Measurements from ENCODE around the gene CELF6. TPM values are rescaled to one million over a fixed set of nuclear protein-coding genes. Genes with fewer than 3 reads are reported as not detected.

CELF6 gene
- total and polyA plus RNA-seq, 2 donors (not counting 1 experiment from before 2014, with no cell fraction given) = 0.08 to 0.17 TPM

DNA sequence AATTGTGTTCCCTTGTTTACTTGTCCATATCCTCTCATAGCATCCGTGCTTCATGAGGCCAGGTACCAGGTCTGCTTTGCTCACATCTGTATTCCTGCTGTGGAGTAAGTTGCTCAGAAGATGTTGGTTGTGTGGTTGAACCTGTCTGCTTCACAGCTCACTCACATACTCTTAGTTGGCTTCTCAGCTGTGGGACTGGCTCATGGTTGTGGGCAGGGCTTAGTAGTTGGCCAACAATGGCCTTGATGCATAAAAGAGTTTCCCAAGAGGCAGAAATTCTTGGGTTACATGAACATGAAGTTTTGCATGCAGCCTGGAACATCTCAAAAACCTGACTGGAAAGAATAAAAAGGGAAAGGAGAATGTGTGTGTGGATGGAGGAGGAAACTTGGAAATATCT lies 17.0 kb downstream of the CELF6 start:
- no peak overlapping the region for H3K9ac ChIP-seq (ENCODE audit: insufficient read depth, low read length)
- DNase-seq (ENCODE audit: low read depth in 2 of 2) = no peak
- H2AFZ ChIP-seq (ENCODE audit: low read length) = no peak overlapping the region
- H4K20me1 ChIP-seq (ENCODE audit: control insufficient read depth, extremely low read depth, insufficient read depth, low read length) = no peaks in the 10 kb centered on the region
- no peak overlapping the region for H3K4me3 ChIP-seq (replicated peaks in 1 of 4; ENCODE audit: control extremely low read depth in 1 of 4, insufficient read depth in 1 of 4, low read depth in 3 of 4, low read length in 4 of 4)
- no peaks in the 10 kb centered on the region for H3K27me3 ChIP-seq (ENCODE audit: control insufficient read depth, insufficient read depth, low read length)
- TF ChIP-seq EZH2 (IDR thresholded peaks at IDR 0.05; ENCODE audit: low read length, missing control alignments) = no peak
- TF ChIP-seq, protein P1, sequence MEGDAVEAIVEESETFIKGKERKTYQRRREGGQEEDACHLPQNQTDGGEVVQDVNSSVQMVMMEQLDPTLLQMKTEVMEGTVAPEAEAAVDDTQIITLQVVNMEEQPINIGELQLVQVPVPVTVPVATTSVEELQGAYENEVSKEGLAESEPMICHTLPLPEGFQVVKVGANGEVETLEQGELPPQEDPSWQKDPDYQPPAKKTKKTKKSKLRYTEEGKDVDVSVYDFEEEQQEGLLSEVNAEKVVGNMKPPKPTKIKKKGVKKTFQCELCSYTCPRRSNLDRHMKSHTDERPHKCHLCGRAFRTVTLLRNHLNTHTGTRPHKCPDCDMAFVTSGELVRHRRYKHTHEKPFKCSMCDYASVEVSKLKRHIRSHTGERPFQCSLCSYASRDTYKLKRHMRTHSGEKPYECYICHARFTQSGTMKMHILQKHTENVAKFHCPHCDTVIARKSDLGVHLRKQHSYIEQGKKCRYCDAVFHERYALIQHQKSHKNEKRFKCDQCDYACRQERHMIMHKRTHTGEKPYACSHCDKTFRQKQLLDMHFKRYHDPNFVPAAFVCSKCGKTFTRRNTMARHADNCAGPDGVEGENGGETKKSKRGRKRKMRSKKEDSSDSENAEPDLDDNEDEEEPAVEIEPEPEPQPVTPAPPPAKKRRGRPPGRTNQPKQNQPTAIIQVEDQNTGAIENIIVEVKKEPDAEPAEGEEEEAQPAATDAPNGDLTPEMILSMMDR (conservative IDR thresholded peaks at IDR 0.05 in 1 of 2, IDR thresholded peaks at IDR 0.05 in 1 of 2; ENCODE audit: low read depth in 1 of 2, low read length in 2 of 2) = no peak
- H3K4me2 ChIP-seq (ENCODE audit: extremely low read depth, insufficient read depth, low read length) = no peak overlapping the region
- no peaks in the 10 kb centered on the region for H3K79me2 ChIP-seq (ENCODE audit: control insufficient read depth, insufficient read depth, low read length)
- peaks cover 3% of the 10 kb centered on the region for H3K4me1 ChIP-seq (ENCODE audit: control insufficient read depth, extremely low read depth, insufficient read depth, low read length)
- no peaks in the 10 kb centered on the region for H3K9me3 ChIP-seq (ENCODE audit: control insufficient read depth, insufficient read depth, low read depth, low read length)
- H3K27ac ChIP-seq (ENCODE audit: insufficient read depth, low read length) = no peak overlapping the region
- no peaks in the 10 kb centered on the region for H3K36me3 ChIP-seq (ENCODE audit: control insufficient read depth, insufficient read depth, low read length)

DNA sequence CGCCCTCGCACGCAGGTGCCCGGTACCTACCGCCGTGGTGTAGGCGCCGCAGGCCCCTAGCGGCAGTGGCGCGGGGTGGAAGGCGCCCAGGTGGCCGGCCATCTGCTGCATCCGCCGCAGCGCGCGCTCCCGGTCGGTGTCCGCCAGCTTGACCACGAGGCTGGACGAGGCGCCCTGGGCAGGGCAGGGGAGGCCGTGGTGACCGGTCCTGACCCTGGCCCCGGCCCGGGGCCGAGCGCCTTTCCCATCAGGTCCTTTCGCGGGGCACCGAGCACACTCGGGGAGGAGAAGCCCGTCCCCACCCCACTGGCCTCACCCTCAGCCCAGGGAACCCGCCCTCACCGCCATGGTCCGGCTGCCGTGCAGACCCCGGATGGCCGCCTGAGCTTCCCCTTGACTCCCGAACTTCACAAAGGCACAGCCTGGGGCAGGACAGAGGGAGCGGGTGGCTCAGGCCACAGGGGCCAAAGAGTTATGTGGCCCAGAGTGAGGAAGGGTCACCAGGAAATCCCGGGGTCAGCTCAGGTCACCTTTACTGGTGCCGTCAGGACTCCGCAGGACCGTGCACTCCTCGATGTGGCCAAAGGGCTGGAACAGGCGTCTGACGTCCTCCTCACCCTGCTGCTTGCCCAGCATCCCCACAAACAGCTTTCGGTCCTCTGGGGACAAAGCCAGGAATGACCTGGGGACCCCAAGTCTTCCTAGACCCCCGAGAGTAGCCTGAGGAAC lies 30.2 kb downstream of the CELF6 start:
- H3K36me3 ChIP-seq (ENCODE audit: control insufficient read depth, insufficient read depth, low read length) = no peaks in the 10 kb centered on the region
- no peak for DNase-seq (ENCODE audit: low read depth in 2 of 2)
- H3K4me2 ChIP-seq (ENCODE audit: extremely low read depth, insufficient read depth, low read length) = no peak overlapping the region
- peaks cover 8% of the 10 kb centered on the region for H3K27me3 ChIP-seq (ENCODE audit: control insufficient read depth, insufficient read depth, low read length)
- TF ChIP-seq, protein P1 (conservative IDR thresholded peaks at IDR 0.05 in 1 of 2, IDR thresholded peaks at IDR 0.05 in 1 of 2; ENCODE audit: low read depth in 1 of 2, low read length in 2 of 2) = no peak
- TF ChIP-seq EZH2 (IDR thresholded peaks at IDR 0.05; ENCODE audit: low read length, missing control alignments) = no peak
- H3K79me2 ChIP-seq (ENCODE audit: control insufficient read depth, insufficient read depth, low read length) = no peaks in the 10 kb centered on the region
- no peak overlapping the region for H3K4me3 ChIP-seq (replicated peaks in 1 of 4; ENCODE audit: control extremely low read depth in 1 of 4, insufficient read depth in 1 of 4, low read depth in 3 of 4, low read length in 4 of 4)
- no peaks in the 10 kb centered on the region for H4K20me1 ChIP-seq (ENCODE audit: control insufficient read depth, extremely low read depth, insufficient read depth, low read length)
- H3K4me1 ChIP-seq (ENCODE audit: control insufficient read depth, extremely low read depth, insufficient read depth, low read length) = no peaks in the 10 kb centered on the region
- no peaks in the 10 kb centered on the region for H3K9me3 ChIP-seq (ENCODE audit: control insufficient read depth, insufficient read depth, low read depth, low read length)
- no peak overlapping the region for H3K27ac ChIP-seq (ENCODE audit: insufficient read depth, low read length)
- no peak overlapping the region for H2AFZ ChIP-seq (ENCODE audit: low read length)
- H3K9ac ChIP-seq (ENCODE audit: insufficient read depth, low read length) = no peak overlapping the region

DNA sequence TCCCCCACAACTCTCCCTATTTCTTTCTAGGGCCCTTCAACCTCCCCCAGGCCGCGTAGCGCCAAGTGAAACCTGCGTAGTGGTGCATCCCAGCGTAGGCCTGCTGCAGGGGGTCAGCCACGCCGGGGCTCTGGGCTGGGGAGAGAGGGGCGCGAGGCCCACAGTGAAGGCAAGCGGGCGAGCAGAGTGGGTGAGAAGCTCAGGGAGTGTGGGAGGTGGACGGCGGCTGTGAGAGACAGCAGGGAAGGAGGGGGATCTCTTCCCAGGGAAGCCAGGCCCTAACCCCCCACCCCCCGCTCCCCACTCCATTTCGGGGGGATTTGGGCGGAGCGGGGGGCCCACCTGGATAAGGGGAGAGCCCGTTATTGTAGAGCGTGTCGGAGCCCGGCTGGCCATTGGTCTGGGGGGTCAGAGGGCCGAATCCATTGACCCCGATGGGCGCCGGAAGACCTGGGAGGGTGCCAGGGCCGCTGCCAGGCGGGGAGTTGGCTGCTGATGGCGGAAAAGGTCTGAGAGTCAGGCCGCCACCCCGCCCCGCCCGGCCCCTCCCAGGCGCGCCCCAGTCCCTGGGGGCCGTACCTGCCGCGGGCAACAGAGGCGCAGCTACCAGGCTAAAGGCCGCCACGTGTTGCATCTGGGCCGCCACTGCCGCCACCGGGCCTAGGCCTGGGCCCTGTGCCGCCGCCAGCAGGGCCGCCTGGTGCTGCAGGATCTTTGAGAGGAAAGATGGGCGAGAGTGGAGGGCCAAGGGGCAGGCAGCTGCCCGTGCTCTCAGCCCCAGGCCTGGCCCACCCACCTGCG lies 31.0 kb downstream of the CELF6 start:
- H3K4me2 ChIP-seq (ENCODE audit: extremely low read depth, insufficient read depth, low read length) = no peak overlapping the region
- no peak for DNase-seq (ENCODE audit: low read depth in 2 of 2)
- no peak overlapping the region for H3K27ac ChIP-seq (ENCODE audit: insufficient read depth, low read length)
- no peaks in the 10 kb centered on the region for H3K4me1 ChIP-seq (ENCODE audit: control insufficient read depth, extremely low read depth, insufficient read depth, low read length)
- H2AFZ ChIP-seq (ENCODE audit: low read length) = no peak overlapping the region
- peaks cover 8% of the 10 kb centered on the region for H3K27me3 ChIP-seq (ENCODE audit: control insufficient read depth, insufficient read depth, low read length)
- no peak overlapping the region for H3K9ac ChIP-seq (ENCODE audit: insufficient read depth, low read length)
- H3K79me2 ChIP-seq (ENCODE audit: control insufficient read depth, insufficient read depth, low read length) = no peaks in the 10 kb centered on the region
- no peaks in the 10 kb centered on the region for H3K36me3 ChIP-seq (ENCODE audit: control insufficient read depth, insufficient read depth, low read length)
- H3K9me3 ChIP-seq (ENCODE audit: control insufficient read depth, insufficient read depth, low read depth, low read length) = no peaks in the 10 kb centered on the region
- no peaks in the 10 kb centered on the region for H4K20me1 ChIP-seq (ENCODE audit: control insufficient read depth, extremely low read depth, insufficient read depth, low read length)
- no peak overlapping the region for H3K4me3 ChIP-seq (replicated peaks in 1 of 4; ENCODE audit: control extremely low read depth in 1 of 4, insufficient read depth in 1 of 4, low read depth in 3 of 4, low read length in 4 of 4)
- no peak for TF ChIP-seq EZH2 (IDR thresholded peaks at IDR 0.05; ENCODE audit: low read length, missing control alignments)
- TF ChIP-seq, protein P1 (conservative IDR thresholded peaks at IDR 0.05 in 1 of 2, IDR thresholded peaks at IDR 0.05 in 1 of 2; ENCODE audit: low read depth in 1 of 2, low read length in 2 of 2) = no peak
